Stimulated activated CD8-positive, alpha-beta memory T cell treated with anti-CD3 and anti-CD28 coated beads, Interleukin-4, amount 100 ng/mL, for 4 hours (primary cell): ENCODE results near the gene SKIL.

Experiments used
- DNase-seq, 2 donors: peaks; one replicate each; pipeline ENCODE4 v3.0.0-alpha.2; 2020; ENCODE audit warnings: low read depth in 2 of 2, low spot score in 1 of 2

The SKIL gene

DNA sequence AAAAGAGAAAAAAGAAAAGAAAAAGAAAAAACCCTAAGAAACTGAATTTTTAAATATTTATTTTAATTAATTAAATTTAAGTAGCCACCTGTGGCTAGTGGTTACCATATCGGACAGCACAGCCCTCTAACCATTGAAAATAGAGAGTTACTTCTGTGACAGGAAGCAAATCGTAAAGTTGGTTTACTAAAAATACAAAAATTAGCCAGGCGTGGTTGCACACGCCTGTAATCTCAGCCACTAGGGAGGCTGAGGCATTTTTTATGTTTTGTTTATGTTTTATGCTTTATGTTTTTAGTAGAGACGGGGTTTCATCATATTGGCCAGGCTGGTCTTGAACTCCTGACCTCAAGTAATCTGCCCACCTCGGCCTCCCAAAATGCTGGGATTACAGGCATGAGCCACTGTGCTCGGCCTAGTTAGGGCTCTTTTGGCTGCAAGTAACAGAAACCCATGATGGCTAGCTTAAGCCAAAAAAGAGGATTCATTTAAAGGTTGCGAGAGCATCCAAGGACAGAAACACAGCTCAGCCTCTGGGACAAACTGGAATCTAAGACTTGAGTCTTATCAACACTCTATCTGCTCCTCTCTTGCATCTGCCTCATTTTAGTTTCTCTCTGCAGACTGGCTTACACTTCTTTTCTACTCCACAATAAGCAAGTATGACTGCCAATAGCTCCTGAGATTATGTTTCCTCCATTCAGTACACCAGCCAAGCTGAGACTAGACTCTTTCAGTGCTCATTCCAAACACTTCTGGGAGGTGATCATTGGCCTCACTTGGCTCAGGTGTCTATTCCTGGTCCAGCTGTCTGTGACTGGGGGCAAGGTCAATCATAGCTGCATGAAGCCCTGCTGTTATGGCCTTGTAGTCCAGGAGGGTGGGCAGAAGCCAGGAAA, 6.8 kb upstream of the SKIL start:
- DNase-seq: no peak

- DNase-seq: no peak
Measured at GRCh38 chr3:170352936-170353335, 4.6 kb upstream of the SKIL start.

DNA sequence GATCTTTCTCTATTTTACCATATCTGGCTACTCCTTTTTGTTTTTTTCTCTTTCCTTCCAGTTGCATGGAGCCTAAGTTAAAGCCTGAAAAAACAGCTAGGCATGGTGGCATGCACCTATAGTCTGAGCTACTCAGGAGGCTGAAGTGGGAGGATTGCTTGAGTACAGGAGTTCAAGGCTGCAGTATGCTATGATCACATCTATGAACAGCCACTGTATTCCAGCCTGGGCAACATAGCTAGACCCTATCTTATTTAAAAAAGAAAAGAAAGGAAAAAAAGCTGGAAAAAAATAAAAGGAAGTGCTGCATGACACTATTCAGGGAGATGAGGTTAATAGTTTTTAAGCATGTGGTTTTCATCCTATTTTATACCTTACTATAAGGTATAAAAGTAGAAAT, 4.0 kb upstream of the SKIL start:
- no peak for DNase-seq

GRCh38 chr3:170354760-170355159, 2.8 kb upstream of the SKIL start:
- DNase-seq: no peak

DNA sequence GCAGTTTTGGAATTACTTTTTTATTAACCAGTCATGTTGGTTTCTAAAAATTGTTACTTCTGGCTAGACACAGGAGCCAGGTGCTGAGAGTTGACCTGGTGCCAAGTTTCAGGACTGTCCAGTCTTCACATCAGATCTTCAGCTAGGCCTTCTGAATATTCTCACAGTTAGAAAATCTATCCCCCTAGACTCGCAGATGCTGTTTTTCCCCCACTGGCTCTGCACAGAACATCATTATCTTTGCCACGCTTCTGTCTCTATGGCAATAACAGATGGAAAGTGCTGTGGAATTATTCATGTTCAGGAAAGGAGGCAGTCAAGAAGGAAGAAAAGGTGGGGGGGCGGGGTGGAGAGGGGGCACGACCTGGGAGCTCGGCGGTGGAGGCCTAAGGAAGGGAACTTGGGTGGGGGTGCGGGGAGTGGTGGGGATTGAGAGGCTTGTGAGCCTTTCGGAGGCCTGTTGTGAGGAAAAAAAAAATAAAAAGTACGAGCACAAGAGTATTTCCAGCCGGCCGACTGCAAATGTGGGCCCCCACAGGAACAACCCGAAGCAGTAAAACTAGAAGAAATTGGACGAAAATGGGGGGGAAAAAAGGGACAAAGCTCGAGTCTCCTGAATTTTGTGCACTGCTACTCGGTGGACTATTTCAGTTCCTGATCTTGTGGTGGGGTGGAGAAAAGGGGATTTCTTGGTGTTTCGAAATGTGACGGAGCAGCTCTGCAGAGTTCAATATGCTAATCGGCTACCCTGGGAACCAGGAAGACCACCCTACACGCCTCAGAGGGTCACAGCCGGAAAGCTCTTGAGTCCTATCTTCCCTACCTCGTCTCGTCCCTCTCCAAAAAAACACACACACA, 1.5 kb upstream of the SKIL start:
- DNase-seq: peak in 1 of 2 donors; percentile 9

- DNase-seq: peak; percentile 5 to 26
Measured at GRCh38 chr3:170356596-170357175, 829 bp upstream of the SKIL start.

DNA sequence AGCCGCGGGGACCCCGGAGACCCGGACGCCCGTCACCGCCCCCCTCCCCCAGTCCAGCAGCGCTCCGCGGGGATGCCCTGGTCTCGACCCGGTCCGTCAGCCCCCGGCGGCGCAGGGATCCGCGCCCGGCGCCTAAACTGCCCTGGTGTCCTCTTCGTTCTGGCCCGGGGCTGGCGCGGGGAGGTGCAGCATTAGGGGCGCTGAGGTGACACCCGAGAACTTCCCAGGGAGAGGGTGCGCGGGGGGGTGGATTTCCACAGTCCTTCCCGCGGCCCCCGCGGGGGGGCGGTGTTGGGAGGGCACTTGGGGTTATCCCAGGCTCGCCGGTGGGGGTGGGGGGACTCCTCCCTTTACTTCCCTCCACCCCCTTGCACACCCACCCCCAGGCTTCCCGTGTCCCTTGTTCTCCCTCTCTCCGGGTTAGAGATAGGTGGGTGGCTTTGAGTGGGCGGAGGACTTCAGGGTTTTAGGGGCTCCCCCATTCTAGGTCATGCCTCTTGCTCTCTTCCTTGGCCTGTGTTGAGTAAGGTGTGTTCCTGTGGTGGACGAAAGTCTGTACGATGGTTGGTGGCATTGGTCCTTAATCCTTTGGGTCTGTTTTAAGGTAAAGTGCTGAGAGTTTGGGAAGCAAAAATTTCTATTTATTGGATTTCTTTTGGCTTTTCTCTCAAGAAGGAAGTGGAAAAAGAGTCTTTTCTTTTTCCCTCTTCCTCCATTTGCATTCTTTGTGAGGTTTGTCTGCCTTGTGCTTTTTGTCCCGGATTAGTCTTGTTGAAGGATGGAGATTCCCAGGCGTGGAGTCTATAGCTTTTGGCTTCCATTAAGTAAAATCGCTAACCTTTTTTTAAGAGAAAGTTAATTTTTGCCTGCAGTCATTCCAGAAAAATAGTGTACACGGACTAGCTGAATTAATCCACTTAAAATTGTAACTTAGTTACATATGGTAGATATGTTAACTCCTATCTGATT, 811 bp downstream of the SKIL start:
- peak; percentile 61 to 75 for DNase-seq

DNA sequence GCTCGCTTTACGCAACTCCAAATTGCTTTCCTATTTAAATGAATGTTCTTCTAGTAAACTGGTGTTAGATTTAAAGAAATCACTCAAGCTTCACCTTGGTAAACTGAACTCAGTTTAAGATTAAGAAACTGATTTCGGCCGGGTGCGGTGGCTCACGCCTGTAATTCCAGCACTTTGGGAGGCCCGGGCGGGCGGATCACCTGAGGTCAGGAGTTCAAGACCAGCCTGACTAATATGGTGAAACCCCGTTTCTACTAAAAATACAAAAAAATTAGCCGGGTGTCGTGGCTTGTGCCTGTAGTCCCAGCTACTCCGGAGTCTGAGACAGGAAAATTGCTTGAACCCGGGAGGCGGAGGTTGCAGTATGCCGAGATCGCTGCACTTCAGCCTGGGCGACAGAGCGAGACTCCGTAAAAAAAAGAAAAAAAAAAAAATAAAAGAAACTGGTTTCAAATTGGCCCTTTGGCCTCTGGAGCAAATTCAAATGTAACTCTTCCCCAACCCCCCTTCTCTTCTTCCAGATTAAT, 1.7 kb downstream of the SKIL start:
- no peak for DNase-seq

GRCh38 chr3:170360466-170360865, 3.0 kb downstream of the SKIL start:
- DNase-seq: no peak

- no peak for DNase-seq
Measured at GRCh38 chr3:170360916-170361315, 3.4 kb downstream of the SKIL start.

GRCh38 chr3:170361711-170362110, 4.2 kb downstream of the SKIL start:
- DNase-seq: no peak

- DNase-seq: no peak
Measured at GRCh38 chr3:170363471-170363994, 6.0 kb downstream of the SKIL start.

- DNase-seq: no peak
Measured at GRCh38 chr3:170364965-170365364, 7.5 kb downstream of the SKIL start.

GRCh38 chr3:170367797-170368196, 10.3 kb downstream of the SKIL start:
- no peak for DNase-seq

DNA sequence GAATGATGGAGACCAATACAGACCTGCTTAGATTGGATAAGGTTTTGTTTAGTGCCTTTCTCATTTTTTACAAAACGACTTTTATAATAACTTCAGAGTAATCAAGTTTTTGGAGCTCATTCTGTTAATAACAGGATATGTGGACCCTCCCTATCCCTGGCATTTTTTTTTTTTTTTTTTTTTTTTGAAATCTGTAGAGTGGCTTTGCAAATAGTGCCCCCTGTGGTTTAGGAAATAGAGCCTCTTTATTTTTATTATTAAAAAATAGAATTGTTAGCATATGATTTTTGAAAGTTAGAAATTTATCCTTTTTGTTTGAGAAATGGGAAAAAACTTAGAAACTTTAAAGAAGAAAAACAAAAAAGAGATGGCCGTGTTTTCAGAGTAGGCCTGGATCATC, 11.4 kb downstream of the SKIL start:
- no peak for DNase-seq

DNA sequence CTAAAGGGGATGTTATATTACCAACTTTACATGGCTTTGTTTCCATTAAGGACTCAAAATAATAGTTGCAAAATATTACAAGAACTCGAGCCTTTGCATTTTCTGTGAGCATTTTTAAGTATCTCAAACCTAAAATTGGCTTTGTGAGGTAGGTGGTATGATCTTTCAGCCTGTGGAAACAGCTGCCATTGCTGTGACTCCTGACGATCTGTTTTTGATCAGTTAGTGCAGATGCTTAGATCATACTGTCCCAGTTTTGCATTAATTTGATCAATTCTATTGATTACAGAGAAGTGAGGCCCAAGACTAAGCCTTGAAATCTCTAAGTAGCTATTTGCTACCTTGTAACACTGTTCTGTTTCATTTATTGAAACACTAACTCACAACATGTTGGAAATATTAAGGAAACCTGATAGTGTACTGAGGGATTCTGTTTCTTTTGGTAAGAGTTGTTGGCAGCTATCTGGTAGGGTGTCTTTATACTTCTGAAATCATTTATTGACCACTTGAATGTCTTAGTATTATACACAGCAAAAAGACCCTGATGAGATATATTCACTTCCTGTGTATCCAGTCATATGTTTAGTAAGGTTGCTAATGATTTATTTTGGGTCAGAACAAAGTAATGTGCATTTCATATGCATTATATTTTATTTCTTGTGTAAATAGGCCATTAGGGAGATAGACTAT, 14.8 kb downstream of the SKIL start:
- no peak for DNase-seq

GRCh38 chr3:170383567-170383966, 26.1 kb downstream of the SKIL start:
- no peak for DNase-seq

DNA sequence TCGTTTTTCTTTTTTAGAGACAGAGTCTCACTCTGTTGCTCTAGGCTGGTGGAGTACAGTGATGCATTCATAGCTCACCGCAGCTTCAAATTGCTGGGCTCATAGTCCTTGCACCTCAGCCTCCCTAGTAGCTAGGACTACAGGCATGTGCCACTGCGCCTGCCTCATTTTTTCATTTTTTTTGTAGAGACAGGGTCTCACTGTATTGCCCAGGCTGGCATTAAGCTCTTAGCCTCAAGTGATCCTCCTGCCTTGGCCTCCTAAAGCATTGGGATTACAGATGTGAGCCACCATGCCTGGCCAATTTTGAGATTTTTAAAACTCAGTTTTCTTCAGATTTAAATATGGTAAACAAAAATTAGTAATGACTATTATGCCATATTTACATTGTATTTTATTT, 29.0 kb downstream of the SKIL start:
- no peak for DNase-seq

- no peak for DNase-seq
Measured at GRCh38 chr3:170387950-170388349, 30.4 kb downstream of the SKIL start.

DNA sequence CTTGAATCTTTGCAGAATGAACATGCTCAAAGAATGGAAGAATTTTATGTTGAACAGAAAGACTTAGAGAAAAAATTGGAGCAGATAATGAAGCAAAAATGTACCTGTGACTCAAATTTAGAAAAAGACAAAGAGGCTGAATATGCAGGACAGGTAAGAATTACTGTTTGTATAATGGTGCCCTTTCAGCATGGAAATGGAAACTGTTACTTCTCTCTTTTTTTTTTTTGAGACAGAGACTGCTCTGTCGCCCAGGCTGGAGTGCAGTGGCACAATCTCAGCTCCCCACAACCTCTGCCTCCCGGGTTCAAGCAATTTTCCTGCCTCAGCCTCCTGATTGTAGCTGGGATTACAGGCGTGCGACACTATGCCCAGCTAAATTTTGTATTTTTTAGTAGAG, 33.6 kb downstream of the SKIL start:
- no peak for DNase-seq
